GM19463 (cell line): ENCODE results near the gene CHERP.
"Not testable (repeated sequence)": the region's sequence is repeated elsewhere in the genome, so short reads cannot be mapped to it uniquely, and the experiment has no call there.

ENCODE experiments used
- ATAC-seq: cut with Tn5 transposase; IDR thresholded peaks from one replicate; pipeline ENCODE4 v1.9.1; 2021; ENCODE audit warnings: mild to moderate bottlenecking, moderate library complexity; ENCODE audit not compliant: unreplicated experiment

CHERP gene

GRCh38 chr19:16544473-16545231, 2.4 kb upstream of the CHERP start:
- ATAC-seq = no peak

- ATAC-seq = not testable (repeated sequence)
Measured at GRCh38 chr19:16543734-16544133, 1.5 kb upstream of the CHERP start.

DNA sequence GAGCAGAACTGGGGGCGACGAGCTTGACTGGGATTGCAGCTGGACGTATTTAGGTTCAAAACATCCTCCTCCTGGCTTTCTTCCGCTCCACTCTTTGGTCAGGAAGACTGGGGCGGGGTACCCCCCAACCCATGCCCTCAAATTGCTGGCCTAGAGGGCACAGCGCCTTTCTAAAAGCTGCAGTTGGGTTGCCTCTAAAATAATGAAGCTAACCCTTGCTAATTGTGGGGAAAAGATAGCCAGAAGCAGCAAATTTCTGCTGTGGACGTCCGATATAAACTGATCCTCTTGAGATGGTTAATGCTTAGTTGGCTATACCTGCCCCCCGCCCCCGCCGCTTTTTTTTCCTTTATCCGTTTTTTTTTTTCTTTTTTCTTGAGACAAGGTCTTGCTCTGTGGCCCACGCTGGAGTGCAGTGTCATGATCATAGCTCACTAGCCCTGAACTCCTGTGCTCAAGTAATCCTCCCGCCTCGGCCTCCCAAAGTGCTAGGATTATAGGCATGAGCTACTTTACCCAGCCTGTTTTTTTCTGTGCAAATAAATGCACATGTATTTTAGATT, 754 bp upstream of the CHERP start:
- no peak for ATAC-seq

GRCh38 chr19:16541526-16542044, 652 bp downstream of the CHERP start:
- no peak for ATAC-seq

GRCh38 chr19:16540948-16541347, 1.3 kb downstream of the CHERP start:
- ATAC-seq = no peak

DNA sequence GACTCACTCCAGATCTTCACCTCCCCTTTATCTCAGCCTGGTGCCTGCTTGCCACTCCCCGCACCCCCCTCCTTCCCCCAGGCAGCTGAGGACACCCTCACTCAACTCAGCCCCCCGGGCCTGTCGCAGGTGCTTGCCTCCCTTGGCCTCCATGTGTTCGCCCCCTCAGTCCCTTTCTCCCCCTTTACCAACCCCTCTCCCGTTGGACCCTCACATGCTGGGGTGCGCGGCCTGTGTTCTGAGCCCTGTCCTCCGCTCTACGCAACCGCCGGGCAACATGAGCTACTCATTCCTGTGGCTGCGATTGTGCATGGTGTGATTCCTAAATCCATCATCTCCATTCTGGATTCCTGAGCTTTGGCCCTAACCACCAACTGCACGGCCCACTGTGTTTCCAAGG, 5.1 kb downstream of the CHERP start:
- no peak for ATAC-seq

DNA sequence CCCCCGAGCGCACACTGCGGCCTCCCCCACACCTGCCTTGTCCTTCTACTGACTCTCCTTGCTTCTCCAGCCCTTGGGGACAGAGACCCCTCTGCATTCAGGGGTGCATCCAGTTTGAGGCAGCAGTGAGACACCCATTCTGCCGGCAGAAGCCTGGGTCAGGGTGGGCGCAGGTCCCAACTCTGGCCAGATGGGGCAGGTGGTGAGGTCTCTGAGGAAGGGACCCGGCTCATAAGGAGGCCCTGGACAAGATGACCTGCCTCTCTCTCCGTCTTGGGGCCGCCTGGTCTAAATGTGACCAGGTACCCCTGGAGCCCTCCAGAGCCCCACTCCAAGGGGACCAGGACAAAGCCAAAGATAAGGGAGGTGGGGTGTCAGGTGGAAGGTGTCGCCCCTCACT, 6.1 kb downstream of the CHERP start:
- ATAC-seq = no peak

DNA sequence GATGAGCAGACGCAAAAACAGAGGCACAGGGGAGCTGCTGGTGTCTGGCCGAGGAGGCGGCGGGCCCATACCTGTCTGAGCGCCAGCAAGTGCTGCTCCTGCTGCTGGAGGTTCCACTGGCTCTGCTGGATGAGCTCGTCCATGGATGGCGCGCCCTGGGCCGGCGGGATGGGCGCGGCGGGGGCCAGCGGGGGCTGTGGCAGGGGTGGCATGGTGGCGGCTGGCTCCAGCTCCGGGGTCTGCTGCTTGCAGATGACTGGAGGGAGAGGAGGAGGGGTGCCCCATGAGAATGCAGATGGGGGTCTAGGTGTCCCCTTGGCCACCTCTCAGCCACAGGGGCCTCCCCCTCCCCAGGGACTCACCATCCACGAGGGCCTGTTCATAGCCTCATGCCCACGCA, 6.9 kb downstream of the CHERP start:
- ATAC-seq = no peak

- no peak for ATAC-seq
Measured at GRCh38 chr19:16532440-16533234, 9.6 kb downstream of the CHERP start.

DNA sequence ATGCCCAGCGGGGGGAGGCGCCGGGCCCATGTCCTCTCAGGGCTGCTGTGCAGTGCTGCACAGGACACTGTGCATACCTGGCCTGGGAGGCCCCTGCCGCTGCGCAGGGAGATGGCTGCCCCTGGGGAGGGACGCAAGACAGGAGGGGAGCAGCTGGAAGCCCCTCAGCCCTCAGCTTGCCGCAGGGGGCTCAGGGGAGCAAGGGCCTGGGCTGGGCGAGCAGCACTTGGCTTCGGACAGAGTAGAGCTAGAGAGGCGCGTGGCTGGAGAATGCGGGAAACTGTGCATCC, 10.9 kb downstream of the CHERP start:
- ATAC-seq = no peak

DNA sequence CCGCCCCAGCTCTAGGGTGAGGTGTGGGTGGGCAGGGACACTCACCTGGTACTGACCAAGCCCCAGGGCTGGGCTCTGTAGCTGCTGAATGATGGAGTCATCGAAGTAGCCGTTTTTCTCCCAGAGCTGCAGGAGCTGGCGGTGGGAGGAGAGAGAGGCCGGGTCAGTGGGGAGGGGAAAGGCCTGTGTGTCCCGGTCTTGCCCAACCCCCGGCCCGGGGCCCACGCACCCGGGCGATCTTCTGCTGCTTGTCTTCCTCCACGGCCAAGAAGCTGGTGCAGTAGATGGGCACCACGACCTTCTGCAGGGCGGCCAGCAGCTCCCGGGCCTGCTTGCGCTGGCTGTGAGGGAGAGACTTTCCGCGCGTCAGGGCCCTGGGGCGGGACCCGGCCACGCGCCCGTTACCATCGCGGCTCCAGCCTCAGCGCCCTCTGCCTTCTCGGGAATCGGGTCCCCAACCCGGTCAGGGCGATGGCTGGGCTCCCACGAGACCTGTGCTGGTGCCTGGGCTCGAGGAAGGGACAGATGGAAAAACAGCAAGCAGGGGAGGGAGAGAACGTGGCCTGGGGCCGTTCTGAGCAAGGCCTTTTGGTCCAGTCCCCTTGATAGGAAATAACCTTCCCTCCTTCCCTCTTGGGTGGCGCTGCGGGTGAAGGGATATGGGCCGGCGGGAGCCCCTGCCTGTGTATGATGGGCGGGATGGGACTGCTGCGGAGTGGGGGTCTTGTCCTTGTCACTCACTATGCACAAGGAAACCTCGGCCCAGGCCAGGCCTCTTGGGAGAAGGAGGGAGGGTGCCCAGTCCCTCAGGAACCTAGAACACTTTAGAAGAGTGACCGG, 11.5 kb downstream of the CHERP start:
- ATAC-seq = no peak

GRCh38 chr19:16529466-16530144, 12.6 kb downstream of the CHERP start:
- no peak for ATAC-seq

- ATAC-seq = no peak
Measured at GRCh38 chr19:16527971-16528521, 14.2 kb downstream of the CHERP start.

DNA sequence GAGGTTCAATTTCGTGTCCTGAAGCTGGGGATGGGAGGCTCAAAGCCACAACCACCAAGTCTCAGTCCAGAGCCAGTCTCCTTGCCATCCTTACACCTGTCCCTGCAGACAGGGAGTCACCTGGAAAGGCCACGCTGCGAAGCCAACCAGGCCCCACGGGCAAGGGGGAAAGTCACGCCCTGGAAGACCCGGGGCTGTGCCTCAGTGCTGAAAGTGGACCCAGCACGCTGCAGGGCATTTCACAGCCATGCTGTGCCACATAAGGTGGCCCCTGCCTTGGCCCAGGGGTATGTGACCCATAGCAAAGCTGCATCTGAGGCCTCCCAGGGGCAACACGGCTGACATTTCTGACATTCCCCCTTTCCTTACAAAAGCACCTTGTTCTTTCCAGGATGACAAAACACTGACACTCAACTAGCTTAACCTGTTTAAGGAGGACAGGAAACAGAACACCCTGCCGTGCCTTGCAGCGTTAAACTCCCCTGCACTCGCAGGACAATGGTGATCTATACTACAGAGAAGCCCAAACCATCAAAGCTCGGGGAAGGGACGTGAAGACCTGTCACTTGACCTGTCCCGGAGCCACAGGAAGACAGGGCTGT, 14.8 kb downstream of the CHERP start:
- no peak for ATAC-seq

DNA sequence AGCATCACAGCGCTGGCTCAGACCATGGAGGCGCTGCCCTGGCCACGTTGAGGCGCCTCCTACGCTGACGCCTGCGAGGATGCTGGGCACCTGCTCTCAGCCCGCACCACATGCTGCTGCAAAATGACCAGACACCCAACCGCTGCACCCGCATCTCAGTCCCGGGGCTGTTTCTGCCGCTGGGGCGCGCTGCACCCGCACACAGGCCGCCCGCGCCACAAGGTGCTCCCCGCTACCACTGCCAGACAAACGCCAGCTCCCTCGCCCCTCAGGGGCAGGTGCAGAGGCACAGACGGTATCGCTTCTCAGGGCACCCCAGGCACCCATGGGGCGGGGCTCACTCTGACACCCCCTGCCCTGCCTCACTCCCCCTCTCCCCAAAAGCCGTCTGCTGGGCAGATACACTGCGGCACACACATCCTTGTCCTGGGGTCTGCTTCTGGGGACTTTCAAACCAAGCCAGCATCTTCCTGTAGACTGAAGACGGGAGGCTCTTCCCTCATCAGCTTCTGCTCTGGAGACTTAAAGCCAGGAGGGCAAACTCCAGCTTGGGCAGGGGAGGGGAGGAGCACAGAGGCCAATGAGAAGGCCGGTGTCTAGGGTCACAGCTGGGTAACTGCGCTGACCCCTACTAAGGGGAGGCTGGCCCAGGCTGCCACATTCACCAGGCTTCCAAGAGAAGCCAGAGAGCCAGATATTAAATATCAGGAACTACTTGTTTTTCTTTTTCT, 16.3 kb downstream of the CHERP start:
- ATAC-seq = no peak

- ATAC-seq = no peak
Measured at GRCh38 chr19:16524991-16525734, 17.1 kb downstream of the CHERP start.

GRCh38 chr19:16522559-16523377, 19.5 kb downstream of the CHERP start:
- no peak for ATAC-seq
